HepG2 (cell line): ENCODE data around the gene RAB5B. TPM values are rescaled to one million over a fixed set of nuclear protein-coding genes. Genes with fewer than 3 reads are reported as not detected.

Experiments
- ATAC-seq: fragments of 200-7000 bp; cut with Tn5 transposase; 3 replicates; pipeline ENCODE4 v1.9.1; 2020; ENCODE audit warnings: mild to moderate bottlenecking, moderate library complexity
- BruUV-seq: library from RNA; stranded (reverse); fragments of 400-500 nt; replicated peaks from 2 replicates; lab custom pipeline; 2021; lab: Mats Ljungman, UMichigan
- CTCF ChIA-PET: fragments of 300-600 bp; formaldehyde crosslinking; extraction: SDS; loops from one replicate; lab custom pipeline; 2021; ENCODE audit warnings: low total read pairs, inconsistent platforms, low intra/inter-chr PET ratio; lab: Yijun Ruan, JAX
- POLR2A ChIA-PET: fragments of 350-600 bp; sonication (Branson Sonifier 250); formaldehyde crosslinking; loops from one replicate; lab custom pipeline; 2020; ENCODE audit warnings: antibody characterized with exemption, inconsistent platforms; lab: Yijun Ruan, JAX
- DNase-seq: peaks from one replicate; pipeline ENCODE4 v3.0.0-alpha.2; 2015; ENCODE audit warnings: low spot score
- FAIRE-seq: peaks from 3 replicates; lab custom pipeline; 2011; peaks lifted over from hg19 to GRCh38; lab: Jason Lieb, UNC
- H2AFZ ChIP-seq: one replicate; pipeline ENCODE4 v1.6.1; 2011; ENCODE audit warnings: low read length, inconsistent platforms
- H3K27ac ChIP-seq: fragments of 300-600 bp; 3 replicates; pipeline ENCODE4 v1.8.0; 2011; ENCODE audit warnings: mixed run types, mild to moderate bottlenecking, mixed read lengths, low read length, inconsistent platforms; ENCODE audit not compliant: insufficient read depth; ENCODE audit errors: extremely low read length
- H3K27me3 ChIP-seq, 2 experiments: fragments of 200-600 bp in 1 of 2; 2 replicates in 1 of 2; 3 replicates in 1 of 2; pipeline versions ENCODE4 v1.6.0 to v1.8.0; 2011; ENCODE audit warnings: low read length in 2 of 2, mild to moderate bottlenecking in 2 of 2, moderate library complexity in 2 of 2, inconsistent platforms in 1 of 2; ENCODE audit not compliant: insufficient read depth in 2 of 2, control insufficient read depth in 1 of 2
- H3K36me3 ChIP-seq, 2 experiments: fragments of 200-600 bp in 1 of 2; replicated peaks in 1 of 2; 2 replicates in 1 of 2; 3 replicates in 1 of 2; pipeline versions ENCODE4 v1.5.1 to v1.8.0; 2011; ENCODE audit warnings: low read length in 2 of 2, inconsistent platforms in 1 of 2; ENCODE audit not compliant: insufficient read depth in 2 of 2, control insufficient read depth in 1 of 2
- H3K4me1 ChIP-seq: 2 replicates; pipeline ENCODE4 v1.5.1; 2012; ENCODE audit warnings: low read length, inconsistent platforms; ENCODE audit not compliant: insufficient read depth
- H3K4me2 ChIP-seq: 2 replicates; pipeline ENCODE4 v1.6.0; 2011; ENCODE audit warnings: low read depth, low read length, inconsistent platforms
- H3K4me3 ChIP-seq, 3 experiments: fragments of 200-600 bp in 1 of 3; sonication (generic), shearing (Covaris generic) in 1 of 3; replicated peaks in 1 of 3; 2 replicates each; pipeline ENCODE4 v1.5.1; 2011 to 2016; ENCODE audit warnings: low read length in 3 of 3, inconsistent platforms in 2 of 3, low read depth in 2 of 3, mild to moderate bottlenecking in 2 of 3, control low read depth in 1 of 3, mixed read lengths in 1 of 3; ENCODE audit not compliant: insufficient read depth in 1 of 3
- H3K79me2 ChIP-seq: one replicate; pipeline ENCODE4 v1.6.1; 2011; ENCODE audit warnings: low read length, inconsistent platforms; ENCODE audit not compliant: insufficient read depth
- H3K9ac ChIP-seq: 2 replicates; pipeline ENCODE4 v1.6.0; 2011; ENCODE audit warnings: mild to moderate bottlenecking, low read depth, low read length, inconsistent platforms; ENCODE audit not compliant: insufficient read depth
- H3K9me3 ChIP-seq: 2 replicates; pipeline ENCODE4 v1.5.1; 2012; ENCODE audit warnings: mild to moderate bottlenecking, low read length
- H4K20me1 ChIP-seq: 2 replicates; pipeline ENCODE4 v1.6.0; 2011; ENCODE audit warnings: inconsistent platforms, mild to moderate bottlenecking, low read length, moderate library complexity; ENCODE audit not compliant: insufficient read depth
- KLF11 ChIP-seq: IDR thresholded peaks from 2 replicates; pipeline ENCODE4 v1.6.1; 2016; ENCODE audit warnings: missing compliant biosample characterization
- NCOR1 ChIP-seq: fragments of 200-600 bp; sonication (generic); IDR thresholded peaks from 2 replicates; pipeline ENCODE4 v1.7.0; 2017; ENCODE audit warnings: antibody characterized with exemption, low read length, borderline replicate concordance
- NFATC3 ChIP-seq: sonication (generic); formaldehyde crosslinking; IDR thresholded peaks from 2 replicates; pipeline ENCODE4 v1.5.1; 2020; ENCODE audit warnings: mild to moderate bottlenecking, missing genetic modification reagents
- PHF8 ChIP-seq: sonication (generic); formaldehyde crosslinking; IDR thresholded peaks from 2 replicates; pipeline ENCODE4 v1.5.0; 2020; ENCODE audit warnings: missing genetic modification reagents
- RERE ChIP-seq: IDR thresholded peaks from 2 replicates; pipeline ENCODE4 v1.6.1; 2016; ENCODE audit warnings: low read depth, missing genetic modification reagents, missing compliant biosample characterization
- ZIK1 ChIP-seq: sonication (generic); formaldehyde crosslinking; IDR thresholded peaks from 2 replicates; pipeline ENCODE4 v1.5.0; 2020; ENCODE audit warnings: mild to moderate bottlenecking, low read depth, missing genetic modification reagents, borderline replicate concordance
- ZNF12 ChIP-seq: sonication (generic); formaldehyde crosslinking; IDR thresholded peaks from 2 replicates; pipeline ENCODE4 v1.5.0; 2020; ENCODE audit warnings: missing genetic modification reagents
- ZNF274 ChIP-seq: sonication (generic); formaldehyde crosslinking; IDR thresholded peaks from 2 replicates; pipeline ENCODE4 v1.5.1; 2020; ENCODE audit warnings: mild to moderate bottlenecking, missing genetic modification reagents
- WGBS: methylation state at CpG from one replicate; pipeline ENCODE4 v1.1.6; 2017; ENCODE audit warnings: low lambda C conversion rate; 5-methylcytosine and 5-hydroxymethylcytosine counted together
- in situ Hi-C: cut with HindIII; loops from 2 replicates; pipeline ENCODE4 v1.10.0; 2017; ENCODE audit warnings: low pct_unique_long_range_greater_than_20kb; ENCODE audit not compliant: extremely low pct_ligation_motif_present
- intact Hi-C: fragments of 100-400 bp; cut with micrococcal nuclease; formaldehyde crosslinking; loops from one replicate; pipeline ENCODE4 v1.10.0; 2022; ENCODE audit not compliant: unreplicated experiment
- polyA plus RNA-seq, 8 experiments: library from polyadenylated mRNA; depleted of rRNA in 3 of 8; stranded (reverse) in 7 of 8; unstranded in 1 of 8; fragments of >200 nt; fragmentation: Illumina TruSeq in 4 of 8; extraction: Trizol in 4 of 8; gene quantifications; 2 replicates each; pipeline versions ENCODE4 v1.2.1 to v1.2.3, GENCODE V29; 2011 to 2016; ENCODE audit warnings: low read depth in 4 of 8, missing spikeins in 1 of 8, mixed read lengths in 1 of 8; ENCODE audit not compliant: insufficient read depth in 1 of 8
- total RNA-seq, 5 experiments: library from RNA; depleted of rRNA; stranded (reverse); fragments of >200 nt; fragmentation: Illumina TruSeq; extraction: Trizol; gene quantifications; 2 replicates each; pipeline ENCODE4 v1.2.3, GENCODE V29; 2016; ENCODE audit warnings: low read depth in 1 of 5
- TF ChIP-seq, protein P1 (sequence below): sonication (generic); formaldehyde crosslinking; IDR thresholded peaks from 2 replicates; pipeline ENCODE4 v1.4.0; 2020; ENCODE audit warnings: missing genetic modification reagents, mild to moderate bottlenecking, borderline replicate concordance

The RAB5B gene
- total and polyA plus RNA-seq, 2 of the 13 experiments (the other 11 are each of a cell fraction or from before 2014, with no cell fraction given), result 26.0 to 68.3 TPM

- ATAC-seq (peak; percentile 62), FAIRE-seq (peak; percentile 51), DNase-seq (no peak)
- in situ Hi-C loops, result no loop called here
- peak within 1 kb of the TSS; percentile 87 to 93 (median 90) for H3K4me3 ChIP-seq
- TF ChIP-seq NCOR1, result no peak
- no peak for TF ChIP-seq PHF8 (CRISPR knock-in tag)
- 0 out of 2 replicates have a peak, but pooled peaks have one; percentile 55 for TF ChIP-seq KLF11 (CRISPR knock-in tag)
- H3K79me2 ChIP-seq, result peaks cover 15% of the 10 kb centered on the region
- H3K36me3 ChIP-seq, result peaks cover 0 to 17% of the 10 kb centered on the region in 2 experiments; a peak in 4 of 5 replicates
- peaks cover 25% of the 10 kb centered on the region for H3K4me1 ChIP-seq
- H3K27me3 ChIP-seq, result no peaks in the 10 kb centered on the region
- BruUV-seq, result TSS peak; percentile 90
- H3K27ac ChIP-seq, result peak within 1 kb of the TSS; percentile 69
- intact Hi-C loops, result no loop called here
- ChIA-PET POLR2A (no interaction called here), CTCF (interaction anchor here (0.8 kb wide), 1 partner anchor 31 kb away, joined by 3 read pairs; the partner anchor contains the start of gene SUOX)
- 7% methylated on average over 4 of the region's 4 CpGs for WGBS
- H3K4me2 ChIP-seq, result peak within 1 kb of the TSS; percentile 91
- peak within 1 kb of the TSS; percentile 79 for H2AFZ ChIP-seq
- peak within 1 kb of the TSS; percentile 77 for H3K9ac ChIP-seq
- no peaks in the 10 kb centered on the region for H4K20me1 ChIP-seq
- H3K9me3 ChIP-seq, result no peaks in the 10 kb centered on the region
Observed at GRCh38 chr12:55965941-55966407, 7.9 kb upstream of the RAB5B start, which contains the start of gene PMEL. TSS of gene PMEL (minus strand) at chr12:55966042. CDS start at chr12:55966011, 31 bp downstream.

DNA sequence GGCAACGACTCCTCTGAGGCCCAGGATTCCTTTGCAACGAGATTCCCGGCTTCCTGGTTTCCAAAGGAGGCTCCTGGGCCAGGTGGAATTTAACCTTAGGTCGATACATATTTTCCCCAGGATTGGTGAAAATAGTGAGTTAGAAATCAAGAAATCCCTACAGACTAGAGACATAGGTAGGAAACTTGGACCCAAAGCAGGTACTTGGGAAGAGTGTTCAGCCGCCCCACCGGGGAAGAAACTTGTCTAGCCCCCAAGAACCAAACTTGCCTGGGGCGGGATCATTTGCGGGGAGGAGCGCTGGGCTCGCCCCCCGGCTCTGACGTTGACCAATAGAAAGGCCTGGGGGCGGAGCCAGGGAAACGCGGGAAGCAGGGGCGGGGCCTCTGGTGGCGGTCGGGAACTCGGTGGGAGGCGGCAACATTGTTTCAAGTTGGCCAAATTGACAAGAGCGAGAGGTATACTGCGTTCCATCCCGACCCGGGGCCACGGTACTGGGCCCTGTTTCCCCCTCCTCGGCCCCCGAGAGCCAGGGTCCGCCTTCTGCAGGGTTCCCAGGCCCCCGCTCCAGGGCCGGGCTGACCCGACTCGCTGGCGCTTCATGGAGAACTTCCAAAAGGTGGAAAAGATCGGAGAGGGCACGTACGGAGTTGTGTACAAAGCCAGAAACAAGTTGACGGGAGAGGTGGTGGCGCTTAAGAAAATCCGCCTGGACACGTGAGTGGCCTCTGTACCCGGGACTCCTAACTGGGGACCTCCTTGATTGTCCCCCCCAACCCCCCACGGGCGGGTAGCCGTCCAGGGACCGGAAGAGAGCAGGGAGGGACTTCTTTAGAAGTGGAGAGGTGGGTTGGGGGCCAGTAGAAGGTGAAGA lies 7.2 kb upstream of the RAB5B start, which contains the start of gene CDK2:
Gene CDK2, plus strand, starts transcription at position 423 of the 874 bp plus-strand sequence. Its CDS starts 179 bp downstream, at position 602.
- Histone ChIP-seq H3K36me3 (peaks cover 2 to 20% of the 10 kb centered on the region in 2 experiments), H3K9me3 (no peaks in the 10 kb centered on the region), H3K4me2 (peak within 1 kb of the TSS; percentile 91), H4K20me1 (no peaks in the 10 kb centered on the region), H3K4me3 (peak within 1 kb of the TSS; percentile 87 to 93 (median 90)), H2AFZ (peak within 1 kb of the TSS; percentile 79), H3K79me2 (peaks cover 15% of the 10 kb centered on the region), H3K4me1 (peaks cover 29% of the 10 kb centered on the region), H3K9ac (peak within 1 kb of the TSS; percentile 77), H3K27me3 (no peaks in the 10 kb centered on the region), H3K27ac (peak within 1 kb of the TSS; percentile 69)
- peak; percentile 93 for ATAC-seq
- POLR2A ChIA-PET, result no interaction called here
- in situ Hi-C loops (no loop called here), intact Hi-C loops (no loop called here)
- WGBS, result 1% methylated on average over 21 of the region's 45 CpGs
- BruUV-seq, result TSS peak; percentile 72
- CTCF ChIA-PET, result interaction anchor here (0.8 kb wide), 1 partner anchor 30 kb away, joined by 3 read pairs; the partner anchor contains the start of gene SUOX
- peak; percentile 76 for DNase-seq
- FAIRE-seq, result peak; percentile 69
- TF ChIP-seq, protein P1, sequence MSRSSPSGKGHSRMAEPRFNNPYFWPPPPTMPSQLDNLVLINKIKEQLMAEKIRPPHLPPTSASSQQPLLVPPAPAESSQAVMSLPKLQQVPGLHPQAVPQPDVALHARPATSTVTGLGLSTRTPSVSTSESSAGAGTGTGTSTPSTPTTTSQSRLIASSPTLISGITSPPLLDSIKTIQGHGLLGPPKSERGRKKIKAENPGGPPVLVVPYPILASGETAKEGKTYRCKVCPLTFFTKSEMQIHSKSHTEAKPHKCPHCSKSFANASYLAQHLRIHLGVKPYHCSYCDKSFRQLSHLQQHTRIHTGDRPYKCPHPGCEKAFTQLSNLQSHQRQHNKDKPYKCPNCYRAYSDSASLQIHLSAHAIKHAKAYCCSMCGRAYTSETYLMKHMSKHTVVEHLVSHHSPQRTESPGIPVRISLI (CRISPR knock-in tag), result no peak
- TF ChIP-seq ZIK1 (CRISPR knock-in tag), result no peak
- no peak for TF ChIP-seq NFATC3 (CRISPR knock-in tag)
- TF ChIP-seq RERE, result no peak
- no peak for TF ChIP-seq ZNF12
- 0 out of 2 replicates have a peak, but pooled peaks have one; percentile 48 for TF ChIP-seq ZNF274 (CRISPR knock-in tag)
